Esophagus mucosa (tissue), 1 donor: ENCODE results near the gene CGB8. TPM values are rescaled to one million over a fixed set of nuclear protein-coding genes. Genes with fewer than 3 reads are reported as not detected.
"Not testable (repeated sequence)": the region's sequence is repeated elsewhere in the genome, so short reads cannot be mapped to it uniquely, and the experiment has no call there.

Experiments used
- ATAC-seq: fragments of 200-7000 bp; cut with Tn5 transposase; one replicate; pipeline ENCODE4 v1.9.1; 2020
- total RNA-seq: library from RNA; stranded (reverse); gene quantifications from one replicate; pipeline ENCODE4 v1.2.4, GENCODE V29; 2023
- donor health status: DM: yes; HTN: yes; CAD: no.

Gene CGB8
- total RNA-seq, 1 donor from 2014 or later, result not detected

- ATAC-seq, result peak; percentile 64
Measured at GRCh38 chr19:49064768-49065611, 16.1 kb upstream of the CGB8 start, which contains the start of gene NTF4. NTF4 (minus strand) TSS chr19:49064818; CDS start chr19:49061997, 2,821 bp downstream.

- peak; percentile 78 for ATAC-seq
Measured at GRCh38 chr19:49064029-49064629, 15.2 kb upstream of the CGB8 start.

- ATAC-seq, result no peak
Measured at GRCh38 chr19:49061445-49061844, 12.5 kb upstream of the CGB8 start.

GRCh38 chr19:49061000-49061399, 12.1 kb upstream of the CGB8 start:
- no peak for ATAC-seq

- ATAC-seq, result no peak
Measured at GRCh38 chr19:49059053-49059452, 10.1 kb upstream of the CGB8 start.

GRCh38 chr19:49058562-49058961, 9.7 kb upstream of the CGB8 start:
- peak; percentile 10 for ATAC-seq

GRCh38 chr19:49057636-49058234, 8.8 kb upstream of the CGB8 start, which contains the start of gene CGB7:
CGB7 (minus strand) TSS chr19:49057749; CDS start chr19:49055375, 2,374 bp downstream.
- ATAC-seq, result peak; percentile 53

- ATAC-seq, result peak; percentile 6
Measured at GRCh38 chr19:49056902-49057596, 8.1 kb upstream of the CGB8 start.

- peak; percentile 80 for ATAC-seq
Measured at GRCh38 chr19:49056101-49056901, 7.4 kb upstream of the CGB8 start.

- peak; percentile 98 for ATAC-seq
Measured at GRCh38 chr19:49050376-49051033, 1.6 kb upstream of the CGB8 start.

GRCh38 chr19:49049834-49050233, 923 bp upstream of the CGB8 start:
- ATAC-seq, result not testable (repeated sequence)

- not testable (repeated sequence) for ATAC-seq
Measured at GRCh38 chr19:49043548-49043947, 5.4 kb downstream of the CGB8 start, which contains the start of gene CGB5. CGB5 (plus strand) TSS chr19:49043848; CDS start chr19:49044210, 362 bp downstream.

GRCh38 chr19:49042666-49043065, 6.2 kb downstream of the CGB8 start:
- not testable (repeated sequence) for ATAC-seq

GRCh38 chr19:49042177-49042576, 6.7 kb downstream of the CGB8 start:
- ATAC-seq, result no peak

- not testable (repeated sequence) for ATAC-seq
Measured at GRCh38 chr19:49039736-49040135, 9.2 kb downstream of the CGB8 start.

GRCh38 chr19:49038557-49039276, 10.2 kb downstream of the CGB8 start:
- peak; percentile 55 for ATAC-seq

GRCh38 chr19:49038111-49038510, 10.8 kb downstream of the CGB8 start:
- not testable (repeated sequence) for ATAC-seq

GRCh38 chr19:49036815-49037214, 12.1 kb downstream of the CGB8 start, which contains the start of gene CGB1:
CGB1 (minus strand) TSS chr19:49036895; CDS start chr19:49036711, 184 bp downstream.
- ATAC-seq, result not testable (repeated sequence)

- peak; percentile 22 for ATAC-seq
Measured at GRCh38 chr19:49031642-49032301, 17.1 kb downstream of the CGB8 start, which contains the start of gene CGB2. CGB2 (plus strand) TSS chr19:49031890; CDS start chr19:49032096, 206 bp downstream.
